HT1080 (cell line): ENCODE results near the gene CACNA1C. TPM values are rescaled to one million over a fixed set of nuclear protein-coding genes. Genes with fewer than 3 reads are reported as not detected.
A peak's percentile ranks its signal among the peaks of the same experiment; 100 is the strongest.

ENCODE experiments used
- DNase-seq: peaks from one replicate; pipeline ENCODE4 v3.0.0-alpha.2; 2015; ENCODE audit warnings: low read depth
- total RNA-seq: library from RNA; depleted of rRNA; stranded (reverse); fragments of >200 nt; shearing (Covaris generic); gene quantifications from 2 replicates; pipeline ENCODE4 v1.2.3, GENCODE V29; 2014

Gene CACNA1C
- total RNA-seq, 1 experiment from 2014 or later: not detected

DNA sequence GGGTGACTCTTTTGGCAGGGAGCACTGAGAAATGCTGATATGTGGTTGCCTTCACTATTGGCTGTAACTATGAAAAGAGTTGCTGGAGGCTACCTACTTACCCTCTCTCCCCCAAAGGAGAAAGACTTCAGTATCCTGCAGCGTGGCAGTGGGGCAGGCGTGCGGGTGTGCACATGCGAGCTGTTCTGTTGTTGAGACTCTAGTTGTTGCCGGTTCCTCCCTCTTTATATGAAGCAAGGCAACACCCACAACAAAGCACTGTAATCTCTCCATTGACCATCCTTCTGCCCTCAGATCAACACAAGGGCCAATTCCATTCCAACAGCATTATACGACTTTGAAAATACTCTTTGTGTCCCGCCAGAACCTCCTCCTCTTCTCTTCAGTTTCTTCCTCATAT lies 259.4 kb downstream of the CACNA1C start:
- no peak for DNase-seq

DNA sequence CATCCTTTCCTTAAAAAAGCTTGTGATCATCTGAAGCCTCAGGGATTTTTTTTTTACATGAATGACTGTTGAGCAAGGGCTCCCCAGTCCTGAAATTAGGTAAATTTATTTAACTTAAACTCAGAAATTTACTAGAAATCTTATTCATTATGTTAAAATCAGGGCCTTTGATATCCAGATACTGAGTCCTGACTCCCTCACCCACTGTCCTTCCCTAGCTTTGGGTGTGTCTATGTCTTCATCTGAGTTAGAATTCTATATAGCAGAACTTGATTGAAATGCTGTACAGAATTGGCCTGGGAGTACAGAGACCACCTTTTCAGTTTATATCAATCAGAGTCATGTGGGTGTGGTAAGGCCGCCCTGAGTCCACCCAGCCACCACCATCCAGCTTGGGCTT lies 260.0 kb downstream of the CACNA1C start:
- DNase-seq: no peak

DNA sequence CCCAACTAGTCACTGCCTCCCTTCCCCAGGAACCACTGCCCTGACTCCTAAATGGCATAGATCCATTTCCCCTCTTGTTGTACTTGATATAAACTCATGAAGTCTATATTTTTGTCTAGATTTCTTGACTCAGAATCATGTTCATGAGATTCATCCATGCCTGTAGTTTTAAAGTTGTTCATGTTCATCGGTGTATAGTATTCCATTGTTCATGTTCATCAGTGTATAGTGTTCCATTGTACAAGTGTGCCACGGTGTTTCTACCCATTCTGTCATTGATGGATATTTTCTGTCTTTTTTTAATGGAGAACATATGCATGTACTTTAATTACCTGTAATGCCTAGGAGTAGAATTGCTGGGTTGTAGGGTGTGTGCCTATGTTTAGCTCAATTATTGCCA lies 261.7 kb downstream of the CACNA1C start:
- no peak for DNase-seq

DNA sequence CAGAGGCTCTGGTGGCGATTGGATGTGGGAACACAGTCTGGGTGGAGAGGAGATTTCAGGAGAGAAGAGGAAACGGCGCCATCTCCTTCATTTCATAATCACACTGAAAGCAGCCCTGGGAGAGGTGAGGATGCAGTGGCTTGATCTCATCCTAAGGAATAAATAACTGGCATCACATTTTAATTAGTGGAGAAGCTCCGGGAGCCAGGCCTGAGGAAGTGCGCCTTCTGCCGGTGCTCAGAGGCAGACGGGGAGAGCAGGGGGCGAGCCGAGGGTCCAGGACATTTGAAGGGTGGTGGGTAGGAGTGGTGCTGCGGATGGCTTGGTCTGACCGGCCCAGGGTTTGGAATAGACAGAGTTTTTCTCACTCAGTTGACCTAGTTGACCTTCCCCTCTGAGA lies 265.0 kb downstream of the CACNA1C start:
- no peak for DNase-seq

DNA sequence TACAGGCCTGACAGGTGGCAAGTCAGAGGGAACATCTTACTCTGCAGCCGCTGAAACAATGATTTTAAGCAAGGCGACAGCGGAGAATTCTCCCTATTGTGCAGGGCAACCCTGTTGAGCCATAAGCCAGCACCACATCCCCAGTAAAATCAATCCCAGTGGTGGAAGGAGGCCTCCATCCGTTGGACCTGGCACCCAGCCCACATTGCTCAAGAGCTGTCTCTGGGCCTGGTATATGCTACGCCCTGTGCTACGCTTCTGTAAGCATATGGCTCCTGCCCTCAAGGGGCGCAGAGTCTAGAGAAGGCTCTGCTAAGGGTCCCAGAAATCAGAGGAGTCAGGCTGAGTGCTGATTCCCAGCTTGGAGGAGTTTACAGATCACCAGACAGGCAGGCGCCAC lies 265.5 kb downstream of the CACNA1C start:
- DNase-seq: no peak

DNA sequence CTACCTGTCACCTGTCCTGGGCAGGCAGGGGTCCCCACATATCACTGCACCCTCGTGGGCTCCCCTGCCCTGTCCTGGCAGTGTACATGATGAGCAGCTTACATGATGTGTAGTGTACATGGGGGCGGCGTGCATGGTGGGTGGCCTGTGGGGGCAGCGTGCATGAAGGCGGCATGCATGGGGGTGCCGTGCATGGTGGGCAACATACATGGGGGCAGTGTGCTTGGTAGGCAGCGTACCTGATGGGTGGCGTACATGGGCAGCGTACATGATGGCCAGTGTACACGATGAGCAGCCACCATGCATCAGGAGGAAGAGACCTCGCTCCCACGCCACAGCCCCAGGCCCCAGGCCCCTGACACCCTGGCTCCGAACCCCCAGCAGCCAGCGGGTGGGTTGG lies 266.3 kb downstream of the CACNA1C start:
- no peak for DNase-seq

DNA sequence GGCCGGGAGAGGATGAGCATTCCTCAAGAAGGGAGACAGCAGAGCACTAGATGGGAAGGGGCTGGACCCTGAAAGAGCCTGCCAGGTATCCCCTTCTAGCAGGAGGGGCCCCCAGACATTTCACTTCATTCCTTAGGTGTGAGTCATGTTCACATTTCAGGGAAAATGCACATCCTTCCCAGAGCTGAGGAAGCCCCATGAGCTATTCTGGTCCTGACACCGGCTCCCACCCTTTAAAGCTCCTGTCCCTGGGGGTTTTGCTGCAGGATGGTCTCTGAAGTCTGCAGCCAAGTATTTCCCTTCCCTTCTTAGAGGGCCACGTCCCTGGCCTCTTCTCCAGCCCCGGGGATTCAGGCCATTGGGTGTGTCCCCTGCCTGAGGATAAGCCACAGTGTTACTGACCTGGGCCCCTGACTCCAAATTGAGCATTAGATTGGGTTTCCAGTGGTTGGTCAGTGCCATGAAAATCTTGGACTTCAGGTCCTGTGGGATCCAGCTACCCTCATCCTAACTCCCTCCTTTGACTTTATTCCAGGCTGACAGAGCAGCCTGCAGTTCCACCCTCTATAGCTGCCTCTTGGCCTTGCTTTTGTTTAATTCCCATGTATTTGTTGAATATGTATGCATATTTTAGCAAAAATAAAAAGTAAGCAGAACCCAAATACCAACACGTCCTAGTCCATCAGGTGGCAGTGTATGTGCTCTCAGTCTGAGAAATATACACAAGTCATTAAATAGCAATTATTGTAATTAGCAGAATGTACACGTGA lies 267.1 kb downstream of the CACNA1C start:
- peak; percentile 27 for DNase-seq

DNA sequence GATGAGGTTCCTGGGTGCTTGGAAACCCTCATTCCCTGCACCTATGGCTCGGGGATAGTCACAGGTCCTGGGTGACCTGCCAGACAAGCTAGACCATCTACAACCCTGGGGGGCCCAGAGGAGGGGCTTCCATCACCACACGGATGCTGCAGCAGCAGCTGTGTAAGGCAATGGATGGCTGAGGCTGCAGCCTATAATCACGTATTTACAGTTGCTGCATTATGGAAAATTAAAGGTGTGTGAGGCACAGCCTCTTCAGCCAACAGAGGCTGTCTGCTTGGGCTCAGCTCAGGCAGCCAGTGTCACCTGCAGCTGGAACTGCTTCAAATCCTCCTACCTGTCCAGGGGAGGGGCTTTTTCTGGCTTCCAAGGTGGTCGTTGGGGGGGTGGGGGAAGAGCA lies 268.1 kb downstream of the CACNA1C start:
- DNase-seq: no peak

DNA sequence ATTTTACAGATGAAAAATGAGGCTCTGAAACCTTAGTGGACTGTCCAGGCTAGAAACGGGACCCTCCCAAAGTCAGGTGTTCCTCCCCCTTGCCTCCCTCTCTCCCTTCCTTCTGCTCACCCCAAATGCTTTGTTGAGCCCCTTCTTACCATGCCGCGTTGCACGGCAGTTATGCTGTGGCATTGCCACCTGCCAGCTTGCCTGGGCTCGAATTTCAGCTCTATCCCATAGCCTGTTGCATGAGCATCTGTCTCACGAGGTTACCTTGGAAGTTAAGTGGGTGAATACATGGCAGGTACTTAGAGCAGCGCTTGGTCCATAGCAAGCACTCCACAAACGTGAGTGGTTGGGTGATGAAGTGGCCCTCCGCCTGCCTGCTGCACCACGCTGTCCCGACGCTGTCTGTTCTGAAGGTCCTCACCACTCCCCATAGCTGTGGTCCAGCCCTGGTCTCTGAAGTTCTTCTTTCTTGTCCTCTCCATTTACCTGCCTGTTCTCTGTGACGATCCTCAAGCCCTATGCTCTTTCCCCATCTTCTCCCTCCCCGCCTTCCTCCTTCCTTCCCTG lies 269.9 kb downstream of the CACNA1C start:
- DNase-seq: no peak

DNA sequence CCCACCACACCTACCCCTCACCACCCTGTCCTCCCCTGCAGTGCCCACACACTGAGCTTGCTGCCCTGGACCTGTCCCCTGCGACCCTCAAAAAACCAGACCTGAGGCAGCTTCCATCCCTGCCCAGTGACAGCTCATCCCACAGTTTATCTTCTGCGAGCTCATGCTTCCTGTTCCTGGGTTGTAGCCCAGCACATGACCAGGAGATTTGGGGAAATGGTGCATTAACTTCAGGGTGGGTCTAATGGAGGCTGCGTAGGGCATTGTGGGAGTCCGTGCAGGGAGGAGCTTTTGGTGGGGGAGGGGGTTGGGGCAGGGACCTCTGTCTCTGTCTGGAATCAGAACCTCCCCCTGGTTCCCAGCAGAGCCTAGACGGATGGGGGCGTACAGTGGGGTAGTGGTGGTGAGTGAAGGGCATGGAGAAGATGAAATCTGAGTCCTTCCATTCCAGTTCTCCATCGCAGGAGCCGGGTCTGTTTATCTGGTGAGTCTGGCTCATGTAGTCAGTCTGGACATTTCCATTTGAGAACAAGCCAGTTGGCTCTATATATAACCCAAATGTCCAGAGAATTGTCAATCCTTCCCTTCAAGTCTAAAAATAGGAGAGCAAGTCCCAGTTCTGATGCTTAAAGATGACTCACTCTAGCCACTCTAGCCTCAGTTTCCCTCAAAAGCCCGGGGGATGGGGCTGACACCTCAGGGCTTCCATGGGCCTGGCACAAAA lies 270.9 kb downstream of the CACNA1C start:
- DNase-seq: no peak

DNA sequence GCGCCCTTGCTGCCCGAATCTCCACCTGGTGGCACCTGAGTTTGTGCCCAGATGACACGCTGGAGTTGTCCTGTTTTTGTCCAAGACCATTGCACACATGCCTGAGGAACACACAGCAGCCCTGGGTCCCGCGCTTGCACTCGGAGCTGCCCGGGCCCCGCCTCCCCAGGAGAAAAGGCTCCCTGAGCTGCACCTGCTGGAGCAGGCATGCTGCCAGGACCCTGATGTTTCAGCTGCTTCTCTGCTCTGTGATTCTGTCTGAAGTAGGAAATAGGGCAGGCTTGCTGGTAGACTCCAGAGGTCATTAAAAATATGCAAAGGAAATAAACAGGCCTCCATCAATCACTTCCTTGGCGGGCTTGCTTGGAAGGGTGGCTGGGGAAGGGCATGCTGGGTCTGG lies 271.6 kb downstream of the CACNA1C start:
- DNase-seq: no peak

DNA sequence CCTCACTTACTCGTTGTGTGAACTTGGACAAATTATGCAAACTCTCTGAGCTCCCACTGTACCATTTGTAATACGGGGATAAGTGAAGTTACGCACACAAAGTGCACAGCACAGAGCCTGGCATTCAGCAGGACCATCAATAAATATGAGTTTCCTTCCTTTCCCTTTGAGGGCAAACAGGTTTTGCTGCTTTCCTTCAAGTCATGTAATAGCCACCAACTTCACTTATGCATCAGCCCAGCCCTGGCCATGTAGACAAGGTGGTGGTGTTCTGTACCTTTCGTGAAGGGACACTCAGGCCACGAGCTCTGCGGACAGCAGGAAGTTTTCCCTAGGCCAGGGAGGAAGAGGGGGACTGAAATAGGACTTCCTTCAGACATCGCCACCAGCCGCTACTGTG lies 272.7 kb downstream of the CACNA1C start:
- DNase-seq: no peak

DNA sequence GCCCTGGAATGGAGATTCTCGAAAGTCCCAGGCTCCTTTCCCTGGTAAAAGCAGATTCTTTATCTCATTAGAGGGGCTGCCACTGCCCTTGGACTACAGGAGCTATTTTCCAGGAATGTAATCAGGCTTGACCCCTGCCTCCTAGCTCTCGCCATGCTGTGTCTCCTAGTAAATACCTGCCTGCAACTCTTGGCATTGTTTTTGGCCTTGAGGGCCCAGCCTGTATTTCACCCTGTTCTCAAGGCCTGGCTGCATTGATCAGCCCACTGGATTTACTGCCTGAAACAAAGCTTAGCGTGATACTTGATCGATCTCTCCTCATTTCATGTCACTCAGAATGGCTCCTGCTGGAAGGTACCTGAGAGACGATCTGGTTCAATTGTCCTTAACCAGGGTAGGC lies 273.7 kb downstream of the CACNA1C start:
- no peak for DNase-seq

DNA sequence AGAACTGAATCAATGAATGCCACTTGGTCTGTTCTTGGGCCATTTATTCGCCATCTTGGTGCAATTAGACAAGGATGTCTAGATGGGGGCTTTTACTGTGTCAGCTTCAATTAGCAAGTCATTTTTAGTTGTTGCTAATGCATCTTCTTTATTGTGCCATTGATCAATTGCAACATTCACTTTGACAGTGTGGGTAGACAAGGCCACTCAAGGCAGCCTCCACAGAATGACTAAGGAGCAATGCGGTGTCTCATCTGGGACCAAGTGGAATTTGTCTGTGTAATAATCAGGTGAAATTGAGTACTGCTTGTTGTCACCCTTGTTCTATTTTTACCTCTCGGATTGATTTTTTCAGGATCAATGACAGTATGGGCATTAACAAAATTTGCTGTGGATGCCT lies 275.9 kb downstream of the CACNA1C start:
- DNase-seq: no peak

DNA sequence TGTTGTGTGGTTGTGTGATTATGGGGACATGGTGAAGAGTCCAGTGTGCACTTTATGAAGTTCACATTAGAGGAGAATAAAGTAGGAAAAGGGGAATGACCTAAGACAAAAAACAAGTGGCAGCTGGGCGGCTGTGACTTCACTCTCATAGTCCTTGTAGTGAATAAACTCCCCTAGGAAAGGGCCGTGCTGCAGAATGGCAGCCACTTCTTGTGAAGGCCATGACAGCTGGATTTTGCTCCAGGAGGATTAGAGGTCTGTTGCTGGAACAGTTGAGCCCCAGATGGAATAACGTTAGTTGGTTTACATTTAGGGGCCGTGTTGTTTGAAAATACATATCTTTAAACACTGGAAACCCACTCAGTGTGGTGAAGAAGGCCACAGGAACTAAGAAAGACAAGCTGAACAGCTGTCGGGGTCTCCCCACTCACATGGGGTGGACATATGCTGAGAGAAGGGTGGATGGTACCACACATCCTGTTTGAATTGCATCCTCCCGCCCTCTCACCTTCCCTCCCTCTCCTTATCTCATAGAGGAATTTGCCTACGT lies 276.9 kb downstream of the CACNA1C start:
- DNase-seq: no peak

DNA sequence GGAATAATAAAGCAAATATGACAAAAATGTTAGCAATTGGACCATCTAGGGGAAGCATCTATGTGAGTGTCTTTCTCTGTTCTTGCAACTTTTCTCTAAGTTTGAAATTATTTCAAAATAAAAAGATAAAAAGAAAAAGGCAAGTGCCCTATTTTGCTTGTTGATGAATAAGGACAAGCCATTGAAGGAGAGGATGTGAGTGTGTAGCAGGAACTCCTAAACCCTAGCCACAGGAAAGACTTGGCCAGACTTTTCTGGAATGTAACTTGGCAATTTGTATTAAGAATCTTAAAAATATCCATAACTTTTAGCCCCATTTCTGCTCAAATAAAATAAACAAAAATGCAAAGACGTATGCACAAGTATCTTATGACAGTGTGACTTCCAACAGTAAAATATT lies 279.4 kb downstream of the CACNA1C start:
- no peak for DNase-seq

DNA sequence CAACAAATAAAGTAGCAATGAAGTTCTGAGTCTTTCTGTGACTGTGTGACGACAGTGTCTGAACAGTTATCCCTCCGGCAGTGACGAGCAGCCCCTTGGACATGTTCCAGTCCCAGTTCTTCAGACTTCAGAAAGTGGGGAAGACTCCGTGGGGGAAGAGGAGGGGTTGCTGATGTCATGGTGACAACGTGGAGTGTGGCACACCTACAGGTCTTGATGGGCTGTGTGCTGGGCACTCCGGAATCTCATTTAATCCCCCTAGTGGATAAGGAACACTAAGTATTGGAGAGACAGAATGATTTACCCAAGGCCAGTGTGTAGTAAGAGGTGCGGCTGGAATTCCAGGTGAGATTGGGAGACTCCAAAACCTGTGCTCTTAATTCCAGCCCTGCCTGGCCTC lies 280.2 kb downstream of the CACNA1C start:
- no peak for DNase-seq

DNA sequence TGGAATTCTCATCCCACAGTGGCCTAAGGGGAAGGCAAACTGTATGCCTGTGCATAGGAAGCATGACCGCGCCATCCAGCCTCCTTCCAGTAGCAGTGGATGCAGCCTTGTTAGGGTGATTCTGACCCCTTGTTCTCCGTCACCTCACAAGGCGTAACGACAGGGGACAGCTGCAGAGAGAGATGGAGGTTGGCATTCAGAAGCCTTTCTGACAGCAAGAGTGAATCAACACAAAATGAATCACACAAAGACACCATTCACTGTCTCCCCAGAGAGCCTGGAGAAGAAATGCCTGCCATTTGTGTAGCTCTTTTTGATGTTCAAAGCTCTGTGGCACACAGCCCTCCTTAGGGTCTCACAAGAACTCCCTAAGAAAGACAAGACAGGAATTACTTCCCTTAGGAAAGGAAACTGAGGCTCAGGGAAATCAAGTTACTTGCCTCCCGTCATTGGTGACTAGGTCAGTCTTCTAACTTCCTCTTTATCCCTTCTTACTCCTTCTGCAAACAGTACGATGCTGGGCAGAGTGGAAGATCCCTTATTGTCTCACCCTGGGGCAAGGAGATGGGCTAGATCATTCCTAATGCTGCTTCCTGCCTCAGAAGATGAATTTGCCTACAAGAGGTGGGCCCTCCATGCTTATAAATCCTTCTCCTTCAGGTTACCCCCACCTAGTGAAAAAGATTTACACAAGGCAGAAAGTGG lies 280.9 kb downstream of the CACNA1C start:
- no peak for DNase-seq

DNA sequence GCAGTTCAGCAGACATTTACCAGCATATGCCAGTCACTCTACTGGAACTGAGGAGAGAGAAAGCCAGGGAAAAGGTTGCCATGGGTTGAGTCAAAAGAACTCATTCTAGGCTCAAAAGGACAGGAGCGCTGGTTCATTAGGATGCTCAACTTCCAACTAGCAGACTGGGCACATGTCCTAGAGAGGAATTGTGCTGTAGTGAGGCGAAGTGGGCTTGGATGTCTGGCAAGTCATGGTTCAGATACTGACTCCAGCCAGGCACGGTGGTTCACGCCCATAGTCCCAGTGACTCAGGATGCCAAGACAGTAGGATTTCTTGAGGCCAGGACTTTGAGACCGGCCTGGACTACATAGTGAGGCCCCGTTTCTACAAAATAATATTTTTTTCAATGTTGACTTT lies 281.5 kb downstream of the CACNA1C start:
- DNase-seq: no peak

DNA sequence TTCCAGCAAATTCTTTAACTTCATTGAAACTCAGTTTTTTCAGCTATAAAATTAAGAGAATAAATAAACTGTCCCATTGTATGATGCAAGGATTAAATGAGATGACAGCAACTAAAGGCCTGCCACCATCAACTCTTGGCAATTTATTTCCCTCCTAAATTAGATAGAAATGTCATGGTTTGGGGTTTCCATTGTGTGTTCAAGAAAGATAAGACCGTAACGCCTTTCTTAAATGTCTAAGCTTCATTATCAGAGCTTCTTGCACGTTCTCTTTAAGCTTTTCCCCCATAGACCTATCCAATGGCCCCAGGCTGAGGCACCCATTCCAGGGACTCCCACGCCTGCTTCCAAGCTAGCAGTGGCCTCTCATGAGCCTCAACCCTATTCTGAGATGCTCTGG lies 281.9 kb downstream of the CACNA1C start:
- no peak for DNase-seq

DNA sequence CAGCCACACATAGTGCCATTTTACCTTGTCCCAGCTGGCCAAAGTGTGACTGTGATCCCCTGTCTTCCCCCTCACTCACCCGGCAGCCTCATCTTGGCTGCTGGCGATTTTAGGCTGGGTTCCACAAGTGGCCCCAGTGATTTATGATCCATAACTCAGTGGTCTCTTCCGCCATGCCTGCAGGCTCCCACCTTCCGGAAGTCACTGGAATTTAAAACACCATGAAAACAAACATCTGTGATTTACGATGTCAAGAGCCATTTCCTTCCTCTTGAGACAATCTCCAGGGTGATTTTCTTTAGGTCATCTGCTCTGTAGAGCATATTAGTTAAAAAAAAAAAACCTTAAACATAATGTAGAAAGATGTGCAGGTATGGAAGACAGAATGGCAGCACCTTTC lies 282.3 kb downstream of the CACNA1C start:
- DNase-seq: no peak

DNA sequence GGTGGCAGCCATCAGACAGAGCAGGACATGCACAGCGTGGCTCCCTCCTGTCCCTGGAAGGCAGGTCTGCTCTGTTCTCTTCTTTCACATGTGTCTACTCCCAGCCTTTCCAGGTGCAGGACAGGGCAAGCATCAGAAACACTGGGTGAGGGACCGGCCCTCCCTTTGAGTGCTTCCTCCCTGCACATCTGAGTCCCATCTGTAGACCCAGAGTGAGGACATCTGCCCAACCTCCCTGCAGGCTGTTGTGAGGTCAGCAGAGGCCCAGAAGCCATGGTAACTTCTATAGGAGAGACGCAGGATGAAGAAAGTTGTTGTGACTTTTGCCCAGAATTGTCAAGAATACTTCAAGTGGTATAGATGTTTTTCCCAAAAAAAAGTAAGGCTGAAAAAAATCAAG lies 282.7 kb downstream of the CACNA1C start:
- DNase-seq: no peak
